Ishikawa (cell line): ENCODE data around the gene SPRED2.

Experiments
- EP300 ChIP-seq: IDR thresholded peaks from 2 replicates; pipeline ENCODE4 v1.6.1; 2012; ENCODE audit warnings: borderline replicate concordance
- RAD21 ChIP-seq: IDR thresholded peaks from 2 replicates; pipeline ENCODE4 v1.6.1; 2012; ENCODE audit warnings: low read depth
- TF ChIP-seq, protein P1 (sequence below): IDR thresholded peaks from 2 replicates; pipeline ENCODE4 v1.6.1; 2012; ENCODE audit warnings: low read depth, mild to moderate bottlenecking

DNA sequence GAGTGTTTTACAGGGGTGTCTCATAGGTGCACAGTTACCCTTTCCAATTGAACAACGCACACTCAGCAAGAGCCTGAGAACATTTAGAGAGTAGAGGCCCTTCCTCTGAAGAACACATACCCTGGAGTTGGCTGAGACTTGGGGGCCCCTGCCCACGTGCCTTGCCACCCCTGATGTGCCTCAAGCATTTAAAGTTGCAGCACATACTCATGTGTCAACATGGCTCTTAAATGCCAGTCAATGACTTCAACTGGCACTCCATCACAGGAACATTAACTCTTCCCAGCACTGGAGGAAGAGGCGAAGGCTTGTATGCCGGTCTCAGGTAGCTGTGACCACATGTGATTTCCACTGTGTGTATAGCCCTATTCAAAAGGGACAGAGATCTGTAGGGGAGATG lies 57.4 kb downstream of the SPRED2 start:
- TF ChIP-seq RAD21 = no peak
- TF ChIP-seq EP300 = no peak
- TF ChIP-seq, protein P1, sequence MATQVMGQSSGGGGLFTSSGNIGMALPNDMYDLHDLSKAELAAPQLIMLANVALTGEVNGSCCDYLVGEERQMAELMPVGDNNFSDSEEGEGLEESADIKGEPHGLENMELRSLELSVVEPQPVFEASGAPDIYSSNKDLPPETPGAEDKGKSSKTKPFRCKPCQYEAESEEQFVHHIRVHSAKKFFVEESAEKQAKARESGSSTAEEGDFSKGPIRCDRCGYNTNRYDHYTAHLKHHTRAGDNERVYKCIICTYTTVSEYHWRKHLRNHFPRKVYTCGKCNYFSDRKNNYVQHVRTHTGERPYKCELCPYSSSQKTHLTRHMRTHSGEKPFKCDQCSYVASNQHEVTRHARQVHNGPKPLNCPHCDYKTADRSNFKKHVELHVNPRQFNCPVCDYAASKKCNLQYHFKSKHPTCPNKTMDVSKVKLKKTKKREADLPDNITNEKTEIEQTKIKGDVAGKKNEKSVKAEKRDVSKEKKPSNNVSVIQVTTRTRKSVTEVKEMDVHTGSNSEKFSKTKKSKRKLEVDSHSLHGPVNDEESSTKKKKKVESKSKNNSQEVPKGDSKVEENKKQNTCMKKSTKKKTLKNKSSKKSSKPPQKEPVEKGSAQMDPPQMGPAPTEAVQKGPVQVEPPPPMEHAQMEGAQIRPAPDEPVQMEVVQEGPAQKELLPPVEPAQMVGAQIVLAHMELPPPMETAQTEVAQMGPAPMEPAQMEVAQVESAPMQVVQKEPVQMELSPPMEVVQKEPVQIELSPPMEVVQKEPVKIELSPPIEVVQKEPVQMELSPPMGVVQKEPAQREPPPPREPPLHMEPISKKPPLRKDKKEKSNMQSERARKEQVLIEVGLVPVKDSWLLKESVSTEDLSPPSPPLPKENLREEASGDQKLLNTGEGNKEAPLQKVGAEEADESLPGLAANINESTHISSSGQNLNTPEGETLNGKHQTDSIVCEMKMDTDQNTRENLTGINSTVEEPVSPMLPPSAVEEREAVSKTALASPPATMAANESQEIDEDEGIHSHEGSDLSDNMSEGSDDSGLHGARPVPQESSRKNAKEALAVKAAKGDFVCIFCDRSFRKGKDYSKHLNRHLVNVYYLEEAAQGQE = no peak
